Upper lobe of right lung (tissue), 1 donor: ENCODE results near the gene CCP110. TPM values are rescaled to one million over a fixed set of nuclear protein-coding genes. Genes with fewer than 3 reads are reported as not detected.
"Not testable (repeated sequence)": the region's sequence is repeated elsewhere in the genome, so short reads cannot be mapped to it uniquely, and the experiment has no call there.

ENCODE experiments used
- ATAC-seq: fragments of 200-7000 bp; cut with Tn5 transposase; one replicate; pipeline ENCODE4 v1.9.1; 2020; ENCODE audit warnings: mild to moderate bottlenecking, moderate library complexity
- DNase-seq: peaks from one replicate; pipeline ENCODE4 v3.0.0-alpha.2; 2020
- H3K27ac ChIP-seq: fragments of 200-600 bp; one replicate; pipeline ENCODE4 v1.8.0; 2022
- H3K27me3 ChIP-seq: fragments of 200-600 bp; one replicate; pipeline ENCODE4 v1.8.0; 2022; ENCODE audit warnings: mild to moderate bottlenecking
- H3K36me3 ChIP-seq: fragments of 200-600 bp; one replicate; pipeline ENCODE4 v1.8.0; 2022
- H3K4me1 ChIP-seq: fragments of 200-600 bp; one replicate; pipeline ENCODE4 v1.8.0; 2022
- H3K4me3 ChIP-seq: fragments of 200-600 bp; one replicate; pipeline ENCODE4 v1.8.0; 2022; ENCODE audit warnings: mild to moderate bottlenecking
- H3K9me3 ChIP-seq: fragments of 200-600 bp; one replicate; pipeline ENCODE4 v1.8.0; 2022
- CTCF ChIP-seq: fragments of 200-600 bp; IDR thresholded peaks from one replicate; pipeline ENCODE4 v1.8.0; 2022; ENCODE audit warnings: antibody characterized with exemption
- intact Hi-C: fragments of 100-400 bp; cut with DNase I; formaldehyde crosslinking; loops from one replicate; pipeline ENCODE4 v1.11.0; 2022
- total RNA-seq: library from RNA; stranded (reverse); fragmentation: NEBNext Ultra II Directional; extraction: Animal tissue kit (Norgen Biotek cat#: 25700); gene quantifications from one replicate; pipeline ENCODE4 v1.2.1, GENCODE V29; 2021
- donor health status: DM: no; HTN: yes; CAD: no; lungs with severe emphysema.

The CCP110 gene
- total RNA-seq, 1 donor from 2014 or later: 16.6 TPM

- DNase-seq: no peak
- H3K27ac ChIP-seq: no peak overlapping the region
- H3K4me1 ChIP-seq: no peaks in the 10 kb centered on the region
- H3K4me3 ChIP-seq: no peak overlapping the region
- H3K36me3 ChIP-seq: peaks cover 65% of the 10 kb centered on the region
- intact Hi-C loops: no loop called here
- TF ChIP-seq CTCF: no peak
- ATAC-seq: no peak
- no peaks in the 10 kb centered on the region for H3K9me3 ChIP-seq
- no peaks in the 10 kb centered on the region for H3K27me3 ChIP-seq
Observed at GRCh38 chr16:19540241-19540970, 16.7 kb downstream of the CCP110 start.

GRCh38 chr16:19542138-19542821 is 18.5 kb downstream of the CCP110 start:
- Histone ChIP-seq H3K36me3 (peaks cover 52% of the 10 kb centered on the region), H3K27me3 (no peaks in the 10 kb centered on the region), H3K9me3 (no peaks in the 10 kb centered on the region), H3K4me1 (no peaks in the 10 kb centered on the region), H3K27ac (no peak overlapping the region), H3K4me3 (no peak overlapping the region)
- intact Hi-C loops: no loop called here
- DNase-seq (no peak), ATAC-seq (no peak)
- TF ChIP-seq CTCF: no peak

- H3K27me3 ChIP-seq, H3K4me1 ChIP-seq, intact Hi-C loops, DNase-seq, H3K9me3 ChIP-seq, ATAC-seq, H3K27ac ChIP-seq, H3K4me3 ChIP-seq: not testable (repeated sequence)
- H3K36me3 ChIP-seq: peaks cover 61% of the 10 kb centered on the region
Observed at GRCh38 chr16:19543278-19543996, 19.7 kb downstream of the CCP110 start.

DNA sequence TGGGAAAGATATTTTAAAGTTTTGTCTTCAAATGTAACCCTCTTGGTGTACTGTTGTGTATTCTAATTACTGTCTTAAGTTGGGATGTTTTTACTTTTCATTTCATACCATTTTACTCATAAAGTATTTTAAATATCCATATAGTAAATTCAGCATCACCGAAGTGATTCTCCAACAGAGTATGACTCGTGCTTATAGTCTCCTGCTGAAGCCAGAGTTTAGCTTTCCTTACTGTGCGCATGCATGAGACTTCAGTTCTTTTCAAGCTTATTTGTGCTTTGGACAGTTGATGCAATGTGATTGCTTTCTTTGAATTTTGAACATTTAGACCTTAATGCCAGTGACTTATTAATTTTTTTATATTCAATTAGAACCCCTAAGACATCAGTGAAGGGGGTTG is 24.4 kb downstream of the CCP110 start:
- Histone ChIP-seq H3K4me1 (no peaks in the 10 kb centered on the region), H3K4me3 (no peak overlapping the region), H3K36me3 (peaks cover 56% of the 10 kb centered on the region), H3K9me3 (no peaks in the 10 kb centered on the region), H3K27ac (no peak overlapping the region), H3K27me3 (no peaks in the 10 kb centered on the region)
- intact Hi-C loops: no loop called here
- no peak for ATAC-seq
- TF ChIP-seq CTCF: no peak
- DNase-seq: no peak

DNA sequence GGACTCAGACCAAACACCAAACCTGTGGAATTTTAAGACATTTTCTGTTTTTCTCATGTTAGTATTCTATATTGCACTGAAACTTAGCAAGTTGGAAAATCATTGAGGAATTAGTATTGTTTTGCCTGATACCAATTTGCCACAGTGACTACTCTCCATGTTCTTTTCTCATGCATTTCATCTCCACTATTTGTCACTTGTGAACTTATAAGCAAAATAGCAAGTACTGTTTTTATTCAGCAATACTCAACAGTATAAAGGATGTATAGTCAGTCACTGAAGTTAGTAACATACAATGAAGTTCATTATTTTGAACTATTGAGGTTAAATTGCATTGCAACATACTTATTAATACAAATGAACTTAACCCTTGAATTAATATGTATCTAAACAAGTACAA is 25.9 kb downstream of the CCP110 start:
- no peak overlapping the region for H3K4me3 ChIP-seq
- intact Hi-C loops: no loop called here
- peaks cover 5% of the 10 kb centered on the region for H3K4me1 ChIP-seq
- H3K27ac ChIP-seq: no peak overlapping the region
- TF ChIP-seq CTCF: no peak
- H3K9me3 ChIP-seq: no peaks in the 10 kb centered on the region
- H3K36me3 ChIP-seq: peaks cover 42% of the 10 kb centered on the region
- no peaks in the 10 kb centered on the region for H3K27me3 ChIP-seq
- no peak for ATAC-seq
- DNase-seq: no peak
